OCI-LY7 (cell line): ENCODE measurements around the gene PREPL. TPM values are rescaled to one million over a fixed set of nuclear protein-coding genes. Genes with fewer than 3 reads are reported as not detected.

ENCODE experiments used
- BruUV-seq: library from RNA; stranded (reverse); fragments of 400-500 nt; replicated peaks from 2 replicates; lab custom pipeline; 2021; lab: Mats Ljungman, UMichigan
- CTCF ChIA-PET: fragments of 300-600 bp; sonication (Branson Sonifier 250); formaldehyde crosslinking; loops from one replicate; lab custom pipeline; 2022; ENCODE audit warnings: antibody characterized with exemption; ENCODE audit not compliant: unreplicated experiment; lab: Charles Lee
- POLR2A ChIA-PET: fragments of 300-600 bp; sonication (Branson Sonifier 250); formaldehyde crosslinking; loops from one replicate; lab custom pipeline; 2022; ENCODE audit warnings: antibody characterized with exemption; lab: Charles Lee
- DNase-seq: peaks from one replicate; pipeline ENCODE4 v3.0.0-alpha.2; 2015; ENCODE audit warnings: low spot score
- H2AFZ ChIP-seq: fragments of 200-600 bp; sonication (generic), shearing (Covaris generic); 2 replicates; pipeline ENCODE4 v1.6.1; 2014; ENCODE audit warnings: mild to moderate bottlenecking, antibody characterized with exemption, low read length, moderate library complexity
- H3K27ac ChIP-seq: fragments of 200-600 bp; sonication (generic); 2 replicates; pipeline ENCODE4 v1.5.1; 2014; ENCODE audit warnings: mixed run types, low read depth, mild to moderate bottlenecking, moderate library complexity, low read length, inconsistent platforms; ENCODE audit not compliant: poor library complexity, severe bottlenecking
- H3K36me3 ChIP-seq: fragments of 200-600 bp; sonication (generic); 2 replicates; pipeline ENCODE4 v1.6.1; 2014; ENCODE audit warnings: mild to moderate bottlenecking, antibody characterized with exemption, low read length, moderate library complexity, mixed read lengths; ENCODE audit not compliant: insufficient read depth
- H3K4me1 ChIP-seq: fragments of 200-600 bp; sonication (generic); 2 replicates; pipeline ENCODE4 v1.5.1; 2014; ENCODE audit warnings: mild to moderate bottlenecking, low read length; ENCODE audit not compliant: insufficient read depth, poor library complexity, severe bottlenecking
- H3K4me2 ChIP-seq: fragments of 200-600 bp; sonication (generic); 2 replicates; pipeline ENCODE4 v1.6.1; 2014; ENCODE audit warnings: mild to moderate bottlenecking, low read length
- H3K4me3 ChIP-seq: fragments of 200-600 bp; sonication (generic); 2 replicates; pipeline ENCODE4 v1.5.1; 2014; ENCODE audit warnings: mild to moderate bottlenecking, low read depth, low read length; ENCODE audit not compliant: poor library complexity, severe bottlenecking
- H3K79me2 ChIP-seq: fragments of 200-600 bp; sonication (generic); 2 replicates; pipeline ENCODE4 v1.6.1; 2016; ENCODE audit warnings: low read depth, mild to moderate bottlenecking, low read length, moderate library complexity, mixed read lengths; ENCODE audit not compliant: insufficient read depth
- H3K9me2 ChIP-seq: fragments of 200-600 bp; sonication (generic); 2 replicates; pipeline ENCODE4 v1.6.1; 2016; ENCODE audit warnings: mild to moderate bottlenecking, low read length, mixed read lengths; ENCODE audit not compliant: insufficient read depth
- H3K9me3 ChIP-seq: fragments of 200-600 bp; sonication (generic); 2 replicates; pipeline ENCODE4 v1.6.1; 2014; ENCODE audit warnings: mild to moderate bottlenecking, mixed run types, low read length, mixed read lengths
- H4K20me1 ChIP-seq: fragments of 200-600 bp; sonication (generic); 2 replicates; pipeline ENCODE4 v1.6.1; 2014; ENCODE audit warnings: mild to moderate bottlenecking, antibody characterized with exemption, low read length, moderate library complexity, mixed read lengths; ENCODE audit not compliant: insufficient read depth
- CTCF ChIP-seq: fragments of 200-600 bp; sonication (generic); conservative IDR thresholded peaks from 2 replicates; pipeline ENCODE4 v1.5.1; 2014; ENCODE audit warnings: mild to moderate bottlenecking, antibody characterized with exemption, low read length, moderate library complexity, mixed read lengths
- EZH2phosphoT487 ChIP-seq: fragments of 200-600 bp; sonication (generic); IDR thresholded peaks from 2 replicates; pipeline ENCODE4 v1.6.1; 2018; ENCODE audit warnings: low read depth, borderline replicate concordance, mild to moderate bottlenecking, mixed run types, antibody characterized with exemption, low read length, moderate library complexity, mixed read lengths
- intact Hi-C: fragments of 100-400 bp; cut with micrococcal nuclease; formaldehyde crosslinking; loops from one replicate; pipeline ENCODE4 v1.10.0; 2022; ENCODE audit not compliant: unreplicated experiment
- total RNA-seq, 2 experiments: library from RNA; depleted of rRNA in 1 of 2; stranded (reverse); fragments of >200 nt in 1 of 2; shearing (Covaris generic) in 1 of 2; gene quantifications; 2 replicates each; pipeline ENCODE4 v1.2.3, GENCODE V29; 2014 to 2022

The PREPL gene
- total RNA-seq, 2 experiments from 2014 or later = 27.5 to 40.6 TPM

- ChIA-PET POLR2A (interaction anchor here (1.0 kb wide), 1 partner anchor 12 kb away, joined by 3 read pairs; the partner anchor contains the start of gene SLC3A1), CTCF (no interaction called here)
- Histone ChIP-seq H4K20me1 (no peaks in the 10 kb centered on the region), H3K9me2 (no peaks in the 10 kb centered on the region), H2AFZ (no peak overlapping the region), H3K79me2 (no peaks in the 10 kb centered on the region), H3K4me3 (no peak overlapping the region), H3K36me3 (no peaks in the 10 kb centered on the region), H3K4me2 (no peak overlapping the region), H3K27ac (no peak overlapping the region), H3K9me3 (no peaks in the 10 kb centered on the region), H3K4me1 (no peaks in the 10 kb centered on the region)
- intact Hi-C loops = no loop called here
- DNase-seq = no peak
- TF ChIP-seq EZH2phosphoT487 (no peak), CTCF (no peak)
- BruUV-seq = no TSS peak
Measured at GRCh38 chr2:44286884-44287638, 74.2 kb downstream of the PREPL start.

GRCh38 chr2:44286119-44286883 lies 75.0 kb downstream of the PREPL start:
- no peaks in the 10 kb centered on the region for H3K9me3 ChIP-seq
- no peak overlapping the region for H2AFZ ChIP-seq
- H3K27ac ChIP-seq = no peak overlapping the region
- intact Hi-C loops = no loop called here
- no TSS peak for BruUV-seq
- ChIA-PET POLR2A (interaction anchor here (1.0 kb wide), 1 partner anchor 11 kb away, joined by 3 read pairs; the partner anchor contains the start of gene SLC3A1), CTCF (interaction anchor here (1.0 kb wide), 1 partner anchor 16 kb away, joined by 3 read pairs; no protein-coding TSS in a partner anchor)
- no peaks in the 10 kb centered on the region for H3K9me2 ChIP-seq
- no peak overlapping the region for H3K4me2 ChIP-seq
- DNase-seq = no peak
- no peak overlapping the region for H3K4me3 ChIP-seq
- no peaks in the 10 kb centered on the region for H3K4me1 ChIP-seq
- TF ChIP-seq CTCF (no peak), EZH2phosphoT487 (no peak)
- H3K79me2 ChIP-seq = no peaks in the 10 kb centered on the region
- no peaks in the 10 kb centered on the region for H3K36me3 ChIP-seq
- no peaks in the 10 kb centered on the region for H4K20me1 ChIP-seq
